ENCODE data around the gene SF3B2.

DNA sequence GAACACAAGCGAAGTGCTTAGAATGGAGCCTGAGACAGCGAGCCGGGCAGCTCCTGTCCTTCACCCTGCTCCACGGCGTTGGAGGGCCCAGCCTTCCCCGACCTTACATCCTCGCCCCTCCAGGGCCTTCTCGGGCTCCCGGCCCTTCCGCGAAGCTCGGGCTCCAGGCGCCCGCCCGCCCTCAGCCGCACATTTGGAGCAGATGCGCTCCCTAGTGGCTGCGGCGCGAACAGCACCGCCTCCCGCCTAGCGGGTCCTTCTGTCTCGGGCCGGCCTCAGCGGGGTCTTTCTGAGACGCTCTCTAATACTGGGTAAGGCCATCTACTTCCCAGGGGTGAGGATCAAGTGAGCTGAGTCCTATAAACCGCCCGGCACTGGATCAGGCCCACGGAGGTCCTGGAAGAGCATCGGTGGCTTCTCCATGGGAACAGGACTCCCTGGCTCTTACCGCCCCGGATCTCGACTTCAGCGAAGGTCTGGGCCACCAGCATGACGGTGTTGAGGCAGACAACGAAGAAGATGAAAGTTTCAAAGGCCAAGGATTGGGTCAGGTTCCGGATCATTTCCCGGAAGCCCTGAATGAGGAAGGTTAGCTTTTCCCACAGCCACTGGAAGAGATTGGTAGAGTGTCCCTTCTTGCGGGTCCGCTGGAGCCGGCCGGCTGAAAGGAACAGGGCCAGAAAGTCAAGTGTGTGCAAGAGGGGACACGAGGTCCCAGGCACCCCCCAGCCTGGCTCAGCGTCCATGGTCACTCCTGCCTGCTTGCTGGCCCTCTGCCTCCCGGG, 29.6 kb upstream of the SF3B2 start:
- TF ChIP-seq, protein P1, sequence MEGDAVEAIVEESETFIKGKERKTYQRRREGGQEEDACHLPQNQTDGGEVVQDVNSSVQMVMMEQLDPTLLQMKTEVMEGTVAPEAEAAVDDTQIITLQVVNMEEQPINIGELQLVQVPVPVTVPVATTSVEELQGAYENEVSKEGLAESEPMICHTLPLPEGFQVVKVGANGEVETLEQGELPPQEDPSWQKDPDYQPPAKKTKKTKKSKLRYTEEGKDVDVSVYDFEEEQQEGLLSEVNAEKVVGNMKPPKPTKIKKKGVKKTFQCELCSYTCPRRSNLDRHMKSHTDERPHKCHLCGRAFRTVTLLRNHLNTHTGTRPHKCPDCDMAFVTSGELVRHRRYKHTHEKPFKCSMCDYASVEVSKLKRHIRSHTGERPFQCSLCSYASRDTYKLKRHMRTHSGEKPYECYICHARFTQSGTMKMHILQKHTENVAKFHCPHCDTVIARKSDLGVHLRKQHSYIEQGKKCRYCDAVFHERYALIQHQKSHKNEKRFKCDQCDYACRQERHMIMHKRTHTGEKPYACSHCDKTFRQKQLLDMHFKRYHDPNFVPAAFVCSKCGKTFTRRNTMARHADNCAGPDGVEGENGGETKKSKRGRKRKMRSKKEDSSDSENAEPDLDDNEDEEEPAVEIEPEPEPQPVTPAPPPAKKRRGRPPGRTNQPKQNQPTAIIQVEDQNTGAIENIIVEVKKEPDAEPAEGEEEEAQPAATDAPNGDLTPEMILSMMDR (IDR thresholded peaks at IDR 0.05; ENCODE audit: low read depth, low read length), result peak; percentile 83
- TF ChIP-seq POLR2A (IDR thresholded peaks at IDR 0.05; ENCODE audit: extremely low read depth, insufficient read length), result peak; percentile 29

All from NB4 (cell line).